NB4 (cell line): ENCODE results near the gene RNF130.
"Not testable (repeated sequence)": the region's sequence is repeated elsewhere in the genome, so short reads cannot be mapped to it uniquely, and the experiment has no call there.

ENCODE experiments used
- DNase-seq: peaks from one replicate; pipeline ENCODE4 v3.0.0; 2010; ENCODE audit warnings: low read depth
- H3K4me3 ChIP-seq: one replicate; pipeline ENCODE4 v1.5.1; 2011; ENCODE audit warnings: mild to moderate bottlenecking, low read depth, low read length, moderate library complexity
- MAX ChIP-seq: IDR thresholded peaks from 2 replicates; pipeline ENCODE4 v1.6.1; 2011; ENCODE audit warnings: low read depth, low read length
- MYC ChIP-seq: IDR thresholded peaks from 2 replicates; pipeline ENCODE4 v1.6.1; 2011; ENCODE audit warnings: low read depth, low read length
- POLR2A ChIP-seq: IDR thresholded peaks from 2 replicates; pipeline ENCODE4 v1.6.1; 2011; ENCODE audit warnings: mild to moderate bottlenecking; ENCODE audit not compliant: insufficient read length; ENCODE audit errors: extremely low read depth
- TF ChIP-seq, protein P1 (sequence below): IDR thresholded peaks from one replicate; pipeline ENCODE4 v1.5.1; 2012; ENCODE audit warnings: low read depth, low read length

RNF130 gene

GRCh38 chr5:180001742-180002141 is 69.8 kb downstream of the RNF130 start:
- TF ChIP-seq, protein P1, sequence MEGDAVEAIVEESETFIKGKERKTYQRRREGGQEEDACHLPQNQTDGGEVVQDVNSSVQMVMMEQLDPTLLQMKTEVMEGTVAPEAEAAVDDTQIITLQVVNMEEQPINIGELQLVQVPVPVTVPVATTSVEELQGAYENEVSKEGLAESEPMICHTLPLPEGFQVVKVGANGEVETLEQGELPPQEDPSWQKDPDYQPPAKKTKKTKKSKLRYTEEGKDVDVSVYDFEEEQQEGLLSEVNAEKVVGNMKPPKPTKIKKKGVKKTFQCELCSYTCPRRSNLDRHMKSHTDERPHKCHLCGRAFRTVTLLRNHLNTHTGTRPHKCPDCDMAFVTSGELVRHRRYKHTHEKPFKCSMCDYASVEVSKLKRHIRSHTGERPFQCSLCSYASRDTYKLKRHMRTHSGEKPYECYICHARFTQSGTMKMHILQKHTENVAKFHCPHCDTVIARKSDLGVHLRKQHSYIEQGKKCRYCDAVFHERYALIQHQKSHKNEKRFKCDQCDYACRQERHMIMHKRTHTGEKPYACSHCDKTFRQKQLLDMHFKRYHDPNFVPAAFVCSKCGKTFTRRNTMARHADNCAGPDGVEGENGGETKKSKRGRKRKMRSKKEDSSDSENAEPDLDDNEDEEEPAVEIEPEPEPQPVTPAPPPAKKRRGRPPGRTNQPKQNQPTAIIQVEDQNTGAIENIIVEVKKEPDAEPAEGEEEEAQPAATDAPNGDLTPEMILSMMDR: no peak
- TF ChIP-seq MYC (no peak), POLR2A (no peak), MAX (no peak)
- no peak overlapping the region for H3K4me3 ChIP-seq
- no peak for DNase-seq

GRCh38 chr5:180001136-180001535 is 70.4 kb downstream of the RNF130 start:
- no peak for DNase-seq
- no peak overlapping the region for H3K4me3 ChIP-seq
- TF ChIP-seq POLR2A: no peak
- TF ChIP-seq, protein P1: no peak
- TF ChIP-seq MYC: no peak
- no peak for TF ChIP-seq MAX

- DNase-seq: no peak
- no peak overlapping the region for H3K4me3 ChIP-seq
- TF ChIP-seq POLR2A (no peak), MYC (no peak), MAX (no peak)
- TF ChIP-seq, protein P1: no peak
These were observed 73.1 kb downstream of the RNF130 start for GRCh38 chr5:179998485-179998884.

GRCh38 chr5:179994583-179995323 is 76.8 kb downstream of the RNF130 start:
- H3K4me3 ChIP-seq: no peak overlapping the region
- no peak for TF ChIP-seq MYC
- TF ChIP-seq POLR2A: no peak
- no peak for TF ChIP-seq MAX
- TF ChIP-seq, protein P1: no peak
- DNase-seq: peak; percentile 50

GRCh38 chr5:179992855-179993254 is 78.7 kb downstream of the RNF130 start:
- not testable (repeated sequence) for H3K4me3 ChIP-seq, DNase-seq

GRCh38 chr5:179991106-179991505 is 80.5 kb downstream of the RNF130 start:
- TF ChIP-seq MAX (no peak), POLR2A (no peak), MYC (no peak)
- TF ChIP-seq, protein P1: no peak
- no peak for DNase-seq
- no peak overlapping the region for H3K4me3 ChIP-seq

DNA sequence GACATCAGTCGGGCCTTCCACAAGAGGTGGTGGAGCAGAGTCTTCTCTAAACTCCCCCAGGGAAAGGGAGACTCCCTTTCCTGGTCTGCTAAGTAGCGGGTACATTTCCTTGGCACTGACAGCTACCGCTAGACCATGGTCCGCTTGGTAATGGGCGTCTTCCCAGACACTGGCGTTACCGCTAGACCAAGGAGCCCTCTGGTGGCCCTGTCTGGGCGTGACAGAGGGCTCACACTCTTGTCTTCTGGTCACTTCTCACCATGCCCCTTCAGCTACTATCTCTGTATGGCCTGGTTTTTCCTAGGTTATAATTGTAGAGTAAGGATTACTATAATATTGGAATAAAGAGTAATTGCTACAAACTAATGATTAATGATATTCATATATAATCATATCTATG is 81.0 kb downstream of the RNF130 start:
- not testable (repeated sequence) for H3K4me3 ChIP-seq, DNase-seq
